HepG2 (cell line): ENCODE data around the gene CTU1. TPM values are rescaled to one million over a fixed set of nuclear protein-coding genes. Genes with fewer than 3 reads are reported as not detected.

Experiments used
- ATAC-seq: fragments of 200-7000 bp; cut with Tn5 transposase; 3 replicates; pipeline ENCODE4 v1.9.1; 2020; ENCODE audit warnings: mild to moderate bottlenecking, moderate library complexity
- BruUV-seq: library from RNA; stranded (reverse); fragments of 400-500 nt; replicated peaks from 2 replicates; lab custom pipeline; 2021; lab: Mats Ljungman, UMichigan
- CTCF ChIA-PET: fragments of 300-600 bp; formaldehyde crosslinking; extraction: SDS; loops from one replicate; lab custom pipeline; 2021; ENCODE audit warnings: low total read pairs, inconsistent platforms, low intra/inter-chr PET ratio; lab: Yijun Ruan, JAX
- POLR2A ChIA-PET: fragments of 350-600 bp; sonication (Branson Sonifier 250); formaldehyde crosslinking; loops from one replicate; lab custom pipeline; 2020; ENCODE audit warnings: antibody characterized with exemption, inconsistent platforms; lab: Yijun Ruan, JAX
- DNase-seq: peaks from one replicate; pipeline ENCODE4 v3.0.0-alpha.2; 2015; ENCODE audit warnings: low spot score
- FAIRE-seq: peaks from 3 replicates; lab custom pipeline; 2011; peaks lifted over from hg19 to GRCh38; lab: Jason Lieb, UNC
- H2AFZ ChIP-seq: one replicate; pipeline ENCODE4 v1.6.1; 2011; ENCODE audit warnings: low read length, inconsistent platforms
- H3K27ac ChIP-seq: fragments of 300-600 bp; 3 replicates; pipeline ENCODE4 v1.8.0; 2011; ENCODE audit warnings: mixed run types, mild to moderate bottlenecking, mixed read lengths, low read length, inconsistent platforms; ENCODE audit not compliant: insufficient read depth; ENCODE audit errors: extremely low read length
- H3K27me3 ChIP-seq, 2 experiments: fragments of 200-600 bp in 1 of 2; 2 replicates in 1 of 2; 3 replicates in 1 of 2; pipeline versions ENCODE4 v1.6.0 to v1.8.0; 2011; ENCODE audit warnings: low read length in 2 of 2, mild to moderate bottlenecking in 2 of 2, moderate library complexity in 2 of 2, inconsistent platforms in 1 of 2; ENCODE audit not compliant: insufficient read depth in 2 of 2, control insufficient read depth in 1 of 2
- H3K36me3 ChIP-seq, 2 experiments: fragments of 200-600 bp in 1 of 2; replicated peaks in 1 of 2; 2 replicates in 1 of 2; 3 replicates in 1 of 2; pipeline versions ENCODE4 v1.5.1 to v1.8.0; 2011; ENCODE audit warnings: low read length in 2 of 2, inconsistent platforms in 1 of 2; ENCODE audit not compliant: insufficient read depth in 2 of 2, control insufficient read depth in 1 of 2
- H3K4me1 ChIP-seq: 2 replicates; pipeline ENCODE4 v1.5.1; 2012; ENCODE audit warnings: low read length, inconsistent platforms; ENCODE audit not compliant: insufficient read depth
- H3K4me2 ChIP-seq: 2 replicates; pipeline ENCODE4 v1.6.0; 2011; ENCODE audit warnings: low read depth, low read length, inconsistent platforms
- H3K4me3 ChIP-seq, 3 experiments: fragments of 200-600 bp in 1 of 3; sonication (generic), shearing (Covaris generic) in 1 of 3; replicated peaks in 1 of 3; 2 replicates each; pipeline ENCODE4 v1.5.1; 2011 to 2016; ENCODE audit warnings: low read length in 3 of 3, inconsistent platforms in 2 of 3, low read depth in 2 of 3, mild to moderate bottlenecking in 2 of 3, control low read depth in 1 of 3, mixed read lengths in 1 of 3; ENCODE audit not compliant: insufficient read depth in 1 of 3
- H3K79me2 ChIP-seq: one replicate; pipeline ENCODE4 v1.6.1; 2011; ENCODE audit warnings: low read length, inconsistent platforms; ENCODE audit not compliant: insufficient read depth
- H3K9ac ChIP-seq: 2 replicates; pipeline ENCODE4 v1.6.0; 2011; ENCODE audit warnings: mild to moderate bottlenecking, low read depth, low read length, inconsistent platforms; ENCODE audit not compliant: insufficient read depth
- H3K9me3 ChIP-seq: 2 replicates; pipeline ENCODE4 v1.5.1; 2012; ENCODE audit warnings: mild to moderate bottlenecking, low read length
- H4K20me1 ChIP-seq: 2 replicates; pipeline ENCODE4 v1.6.0; 2011; ENCODE audit warnings: inconsistent platforms, mild to moderate bottlenecking, low read length, moderate library complexity; ENCODE audit not compliant: insufficient read depth
- ATF1 ChIP-seq: IDR thresholded peaks from 2 replicates; pipeline ENCODE4 v1.6.1; 2016; ENCODE audit warnings: mild to moderate bottlenecking, control low read depth
- HIC2 ChIP-seq: sonication (generic); formaldehyde crosslinking; IDR thresholded peaks from 2 replicates; pipeline ENCODE4 v1.9.0; 2022; ENCODE audit warnings: low read depth, missing genetic modification reagents
- IRX3 ChIP-seq: sonication (generic); formaldehyde crosslinking; IDR thresholded peaks from 2 replicates; pipeline ENCODE4 v1.8.1; 2023; ENCODE audit warnings: mild to moderate bottlenecking, low read depth, missing genetic modification reagents, borderline replicate concordance
- RCOR2 ChIP-seq: IDR thresholded peaks from 2 replicates; pipeline ENCODE4 v1.6.1; 2016; ENCODE audit warnings: missing biosample characterization, missing genetic modification reagents
- SOX13 ChIP-seq, 3 experiments: fragments of 450-650 bp in 1 of 3; sonication (generic) in 1 of 3; formaldehyde crosslinking in 1 of 3; IDR thresholded peaks in 2 of 3; conservative IDR thresholded peaks in 1 of 3; 2 replicates each; pipeline versions ENCODE4 v1.5.0 to v1.6.1; 2016 to 2020; ENCODE audit warnings: antibody characterized with exemption in 1 of 3, mild to moderate bottlenecking in 1 of 3, missing compliant biosample characterization in 1 of 3, missing genetic modification reagents in 1 of 3, moderate library complexity in 1 of 3
- SOX6 ChIP-seq, 2 experiments: fragments of 450-650 bp in 1 of 2; sonication (generic) in 1 of 2; formaldehyde crosslinking in 1 of 2; IDR thresholded peaks; 2 replicates each; pipeline versions ENCODE4 v1.4.0 to v1.6.1; 2017 to 2020; ENCODE audit warnings: antibody characterized with exemption in 1 of 2, mild to moderate bottlenecking in 1 of 2, missing genetic modification reagents in 1 of 2
- TOPORS ChIP-seq: sonication (generic); formaldehyde crosslinking; IDR thresholded peaks from 2 replicates; pipeline ENCODE4 v1.8.0; 2023; ENCODE audit warnings: mild to moderate bottlenecking, missing genetic modification reagents
- ZNF124 ChIP-seq: sonication (generic); formaldehyde crosslinking; IDR thresholded peaks from 2 replicates; pipeline ENCODE4 v1.4.0; 2020; ENCODE audit warnings: missing genetic modification reagents
- ZNF142 ChIP-seq: sonication (generic); formaldehyde crosslinking; IDR thresholded peaks from 2 replicates; pipeline ENCODE4 v1.4.0; 2020; ENCODE audit warnings: missing genetic modification reagents
- WGBS: methylation state at CpG from one replicate; pipeline ENCODE4 v1.1.6; 2017; ENCODE audit warnings: low lambda C conversion rate; 5-methylcytosine and 5-hydroxymethylcytosine counted together
- in situ Hi-C: cut with HindIII; loops from 2 replicates; pipeline ENCODE4 v1.10.0; 2017; ENCODE audit warnings: low pct_unique_long_range_greater_than_20kb; ENCODE audit not compliant: extremely low pct_ligation_motif_present
- intact Hi-C: fragments of 100-400 bp; cut with micrococcal nuclease; formaldehyde crosslinking; loops from one replicate; pipeline ENCODE4 v1.10.0; 2022; ENCODE audit not compliant: unreplicated experiment
- polyA plus RNA-seq, 8 experiments: library from polyadenylated mRNA; depleted of rRNA in 3 of 8; stranded (reverse) in 7 of 8; unstranded in 1 of 8; fragments of >200 nt; fragmentation: Illumina TruSeq in 4 of 8; extraction: Trizol in 4 of 8; gene quantifications; 2 replicates each; pipeline versions ENCODE4 v1.2.1 to v1.2.3, GENCODE V29; 2011 to 2016; ENCODE audit warnings: low read depth in 4 of 8, missing spikeins in 1 of 8, mixed read lengths in 1 of 8; ENCODE audit not compliant: insufficient read depth in 1 of 8
- total RNA-seq, 5 experiments: library from RNA; depleted of rRNA; stranded (reverse); fragments of >200 nt; fragmentation: Illumina TruSeq; extraction: Trizol; gene quantifications; 2 replicates each; pipeline ENCODE4 v1.2.3, GENCODE V29; 2016; ENCODE audit warnings: low read depth in 1 of 5

The CTU1 gene
- total and polyA plus RNA-seq, 2 of the 13 experiments (the other 11 are each of a cell fraction or from before 2014, with no cell fraction given): 1.9 to 2.9 TPM

- DNase-seq (no peak), ATAC-seq (no peak), FAIRE-seq (no peak)
- Histone ChIP-seq H2AFZ (no peak within 1 kb of the TSS), H4K20me1 (no peaks in the 10 kb centered on the region), H3K79me2 (no peaks in the 10 kb centered on the region), H3K36me3 (no peaks in the 10 kb centered on the region), H3K4me2 (no peak within 1 kb of the TSS), H3K27me3 (peaks cover 0 to 3% of the 10 kb centered on the region in 2 experiments; a peak in 2 of 5 replicates), H3K27ac (no peak within 1 kb of the TSS), H3K9ac (no peak within 1 kb of the TSS), H3K4me1 (no peaks in the 10 kb centered on the region), H3K4me3 (no peak within 1 kb of the TSS), H3K9me3 (no peaks in the 10 kb centered on the region)
- 31% methylated on average over 24 of the region's 38 CpGs for WGBS
- in situ Hi-C loops: no loop called here
- intact Hi-C loops: no loop called here
- no TSS peak for BruUV-seq
- TF ChIP-seq SOX13 (IDR thresholded peaks at IDR 0.05) (no peak), SOX13 (CRISPR knock-in tag; conservative IDR thresholded peaks at IDR 0.05 in 1 of 2, IDR thresholded peaks at IDR 0.05 in 1 of 2) (peak in 1 of 2 experiments; percentile 37; a peak in 1 of 4 replicates), ZNF124 (CRISPR knock-in tag) (no peak), SOX6 (IDR thresholded peaks at IDR 0.05) (no peak), SOX6 (CRISPR knock-in tag; IDR thresholded peaks at IDR 0.05) (peak; percentile 48; the same call in 1 of the 2 replicates)
- ChIA-PET POLR2A (no interaction called here), CTCF (no interaction called here)
Measured at GRCh38 chr19:51064534-51065220, 43.5 kb downstream of the CTU1 start, which contains the start of gene KLK13. Gene KLK13 (minus strand): TSS chr19:51065092. CDS start chr19:51065067, 25 bp downstream.

- WGBS: 40% methylated on average over 6 of the region's 7 CpGs
- H4K20me1 ChIP-seq: no peaks in the 10 kb centered on the region
- H2AFZ ChIP-seq: no peak overlapping the region
- no peaks in the 10 kb centered on the region for H3K9me3 ChIP-seq
- no peak for FAIRE-seq
- ChIA-PET CTCF (no interaction called here), POLR2A (no interaction called here)
- H3K27ac ChIP-seq: no peak overlapping the region
- H3K4me1 ChIP-seq: no peaks in the 10 kb centered on the region
- no peaks in the 10 kb centered on the region for H3K36me3 ChIP-seq
- no TSS peak for BruUV-seq
- no peak for ATAC-seq
- no peak overlapping the region for H3K9ac ChIP-seq
- in situ Hi-C loops: no loop called here
- intact Hi-C loops: no loop called here
- H3K4me3 ChIP-seq: no peak overlapping the region
- H3K4me2 ChIP-seq: no peak overlapping the region
- no peaks in the 10 kb centered on the region for H3K79me2 ChIP-seq
- DNase-seq: no peak
- peaks cover 0 to 3% of the 10 kb centered on the region in 2 experiments; a peak in 1 of 5 replicates for H3K27me3 ChIP-seq
- TF ChIP-seq RCOR2: no peak
- TF ChIP-seq ATF1: no peak
- TF ChIP-seq IRX3 (CRISPR knock-in tag): no peak
- no peak for TF ChIP-seq HIC2
- TF ChIP-seq TOPORS (CRISPR knock-in tag): no peak
- no peak for TF ChIP-seq ZNF142 (CRISPR knock-in tag)
Measured at GRCh38 chr19:51063664-51064063, 44.5 kb downstream of the CTU1 start.
